ENCODE measurements around the gene SEC61B. TPM values are rescaled to one million over a fixed set of nuclear protein-coding genes. Genes with fewer than 3 reads are reported as not detected.
"Not testable (repeated sequence)": the region's sequence is repeated elsewhere in the genome, so short reads cannot be mapped to it uniquely, and the experiment has no call there.

SEC61B gene
- total RNA-seq, 4 donors from 2014 or later, result 78.8 to 143 (median 117) TPM

DNA sequence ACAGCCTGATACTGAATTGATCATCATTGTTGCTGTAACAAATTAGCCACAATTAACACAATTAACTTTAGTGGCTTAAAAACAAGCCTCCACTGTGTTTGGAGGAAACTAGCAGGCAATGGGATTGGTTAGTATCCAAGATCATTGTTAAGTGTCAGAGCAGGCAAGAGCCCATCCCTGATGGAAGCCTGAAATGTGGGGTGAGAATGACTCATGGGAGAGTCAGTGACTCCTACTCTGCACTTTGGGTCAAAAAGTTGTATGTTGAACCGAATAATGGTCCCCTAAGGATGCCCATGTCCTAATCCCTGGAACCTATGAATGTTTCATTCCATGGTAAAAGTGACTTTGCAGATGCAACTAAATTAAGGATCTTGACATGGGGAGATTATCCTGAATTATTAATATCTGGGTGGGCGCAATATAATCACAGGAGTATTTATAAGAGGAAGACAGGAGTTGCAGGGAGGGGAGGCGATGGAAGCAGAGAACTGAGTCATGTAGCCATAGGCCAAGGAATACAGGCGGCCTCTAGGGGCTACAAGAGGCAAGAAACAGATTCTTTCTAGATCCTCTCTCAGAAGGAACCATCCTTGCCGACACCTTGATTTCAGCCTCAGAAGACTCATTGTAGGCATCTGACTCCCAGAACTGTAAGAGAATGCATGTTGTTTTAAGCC, 29.2 kb upstream of the SEC61B start:
- no peak for DNase-seq
- H3K27ac ChIP-seq, result no peak overlapping the region
- H3K9me3 ChIP-seq, result no peaks in the 10 kb centered on the region
- H3K27me3 ChIP-seq, result peaks cover 0 to 3% (median 0%) of the 10 kb centered on the region in 4 donors
- intact Hi-C loops (cut with DNase I), result no loop called here
- no peaks in the 10 kb centered on the region for H3K36me3 ChIP-seq
- H3K4me3 ChIP-seq, result no peak overlapping the region
- 66 to 71% methylated on average over 5 of the region's 5 CpGs for WGBS, 2 donors
- H3K4me1 ChIP-seq, result no peaks in the 10 kb centered on the region
- TF ChIP-seq POLR2A (IDR thresholded peaks at IDR 0.05), result no peak
- TF ChIP-seq, protein P1, sequence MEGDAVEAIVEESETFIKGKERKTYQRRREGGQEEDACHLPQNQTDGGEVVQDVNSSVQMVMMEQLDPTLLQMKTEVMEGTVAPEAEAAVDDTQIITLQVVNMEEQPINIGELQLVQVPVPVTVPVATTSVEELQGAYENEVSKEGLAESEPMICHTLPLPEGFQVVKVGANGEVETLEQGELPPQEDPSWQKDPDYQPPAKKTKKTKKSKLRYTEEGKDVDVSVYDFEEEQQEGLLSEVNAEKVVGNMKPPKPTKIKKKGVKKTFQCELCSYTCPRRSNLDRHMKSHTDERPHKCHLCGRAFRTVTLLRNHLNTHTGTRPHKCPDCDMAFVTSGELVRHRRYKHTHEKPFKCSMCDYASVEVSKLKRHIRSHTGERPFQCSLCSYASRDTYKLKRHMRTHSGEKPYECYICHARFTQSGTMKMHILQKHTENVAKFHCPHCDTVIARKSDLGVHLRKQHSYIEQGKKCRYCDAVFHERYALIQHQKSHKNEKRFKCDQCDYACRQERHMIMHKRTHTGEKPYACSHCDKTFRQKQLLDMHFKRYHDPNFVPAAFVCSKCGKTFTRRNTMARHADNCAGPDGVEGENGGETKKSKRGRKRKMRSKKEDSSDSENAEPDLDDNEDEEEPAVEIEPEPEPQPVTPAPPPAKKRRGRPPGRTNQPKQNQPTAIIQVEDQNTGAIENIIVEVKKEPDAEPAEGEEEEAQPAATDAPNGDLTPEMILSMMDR (IDR thresholded peaks at IDR 0.05), result no peak

GRCh38 chr9:99193466-99193821, 28.6 kb upstream of the SEC61B start:
- Histone ChIP-seq H3K36me3 (no peaks in the 10 kb centered on the region), H3K4me3 (no peak overlapping the region), H3K9me3 (no peaks in the 10 kb centered on the region), H3K27ac (no peak overlapping the region), H3K4me1 (no peaks in the 10 kb centered on the region), H3K27me3 (peaks cover 0 to 2% (median 0%) of the 10 kb centered on the region in 4 donors)
- intact Hi-C loops (cut with DNase I), result no loop called here
- TF ChIP-seq, protein P1 (IDR thresholded peaks at IDR 0.05), result no peak
- TF ChIP-seq POLR2A (IDR thresholded peaks at IDR 0.05), result no peak
- 71 to 77% methylated on average over 2 of the region's 2 CpGs for WGBS, 2 donors
- no peak for DNase-seq

DNA sequence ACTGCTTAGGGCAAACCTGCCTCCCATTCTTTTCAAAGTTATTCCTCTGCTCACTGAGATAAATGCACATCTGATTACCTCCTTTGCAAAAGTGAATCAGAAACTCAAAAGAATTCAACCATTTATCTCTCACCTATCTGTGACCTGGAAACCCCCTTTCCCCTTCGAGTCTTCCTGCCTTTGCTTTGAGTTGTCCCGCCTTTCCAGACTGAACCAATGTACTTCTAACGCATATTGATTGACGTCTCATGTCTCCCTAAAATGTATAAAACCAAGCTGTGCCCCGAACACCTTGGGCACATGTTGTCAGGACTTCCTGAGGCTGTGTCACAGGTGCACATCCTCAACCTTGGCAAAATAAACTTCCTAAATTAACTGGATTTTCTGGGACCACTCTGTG, 25.6 kb upstream of the SEC61B start:
- H3K27ac ChIP-seq; H3K9me3 ChIP-seq; DNase-seq; H3K36me3 ChIP-seq; H3K27me3 ChIP-seq; intact Hi-C loops (cut with DNase I); H3K4me3 ChIP-seq; H3K4me1 ChIP-seq: not testable (repeated sequence)
- WGBS, 2 donors, result 74 to 76% methylated on average over 5 of the region's 5 CpGs

DNA sequence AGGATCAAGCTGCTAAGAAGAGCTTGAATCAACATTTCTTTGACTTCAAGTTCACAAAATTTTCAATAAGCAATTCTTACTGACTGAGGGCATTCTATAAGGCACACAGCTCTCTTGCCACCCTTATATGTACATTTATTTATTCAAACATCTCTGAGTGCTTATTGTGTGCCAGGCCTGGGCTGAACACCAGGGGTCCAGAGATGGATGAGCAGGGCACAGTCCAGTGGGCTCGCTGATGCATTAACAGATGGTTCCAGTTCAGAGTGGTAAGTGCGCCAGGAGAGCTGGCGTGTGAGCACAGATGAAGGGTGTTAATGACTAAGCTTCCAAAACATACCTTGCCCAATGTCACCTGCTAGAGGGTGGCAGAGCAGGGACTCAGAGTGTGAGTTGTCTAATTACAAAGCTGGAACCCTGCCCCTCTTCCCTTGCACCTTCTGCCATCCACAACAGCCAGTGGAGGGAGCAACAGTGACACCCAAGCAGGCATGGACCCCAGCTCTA, 24.9 kb upstream of the SEC61B start:
- H3K36me3 ChIP-seq, result no peaks in the 10 kb centered on the region
- no peaks in the 10 kb centered on the region for H3K27me3 ChIP-seq
- 62 to 90% methylated on average over 3 of the region's 3 CpGs for WGBS, 2 donors
- H3K27ac ChIP-seq, result no peak overlapping the region
- H3K4me3 ChIP-seq, result no peak overlapping the region
- no peaks in the 10 kb centered on the region for H3K9me3 ChIP-seq
- intact Hi-C loops (cut with DNase I), result no loop called here
- DNase-seq, result no peak
- no peaks in the 10 kb centered on the region for H3K4me1 ChIP-seq
- TF ChIP-seq, protein P1 (IDR thresholded peaks at IDR 0.05), result no peak
- no peak for TF ChIP-seq POLR2A (IDR thresholded peaks at IDR 0.05)

DNA sequence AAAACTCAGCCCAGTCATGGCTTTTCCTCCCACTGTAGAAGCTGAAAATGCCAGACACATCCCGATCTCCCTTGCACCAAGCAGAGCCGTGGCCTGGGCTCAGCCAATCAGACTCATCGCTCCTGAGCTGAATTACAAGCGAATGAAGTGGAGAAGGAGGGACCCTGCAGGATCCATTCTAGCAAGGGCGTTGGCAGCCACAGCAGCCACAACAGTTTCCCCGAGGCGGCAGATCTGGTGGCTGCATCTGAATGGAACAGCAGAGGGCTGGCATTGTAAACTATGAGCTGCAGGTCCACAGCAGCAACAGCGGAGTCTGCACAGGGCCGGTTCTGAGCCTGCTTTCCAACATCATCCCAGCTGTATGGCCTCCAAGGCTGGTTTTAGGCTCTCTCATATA, 24.1 kb upstream of the SEC61B start:
- TF ChIP-seq, protein P1 (IDR thresholded peaks at IDR 0.05), result no peak
- TF ChIP-seq POLR2A (IDR thresholded peaks at IDR 0.05), result no peak
- H3K27ac ChIP-seq, result no peak overlapping the region
- intact Hi-C loops (cut with DNase I), result no loop called here
- H3K36me3 ChIP-seq, result no peaks in the 10 kb centered on the region
- H3K9me3 ChIP-seq, result no peaks in the 10 kb centered on the region
- WGBS, 2 donors, result 49 to 53% methylated on average over 2 to 8 of the region's 9 CpGs
- H3K4me1 ChIP-seq, result no peaks in the 10 kb centered on the region
- no peak overlapping the region for H3K4me3 ChIP-seq
- no peak for DNase-seq
- H3K27me3 ChIP-seq, result no peaks in the 10 kb centered on the region
